Body of pancreas (tissue), 4 donors: ENCODE data around the gene FARS2.

Experiments
- CTCF ChIP-seq, 7 experiments: fragments of 450-650 bp in 4 of 7; fragments of 200-600 bp in 3 of 7; sonication (generic) in 3 of 7; IDR thresholded peaks; one replicate each; pipeline ENCODE4 v1.5.1; 2016 to 2019; ENCODE audit warnings: antibody characterized with exemption in 7 of 7
- POLR2A ChIP-seq, 3 donors: fragments of 450-650 bp; IDR thresholded peaks; one replicate each; pipeline ENCODE4 v1.6.1; 2016; ENCODE audit warnings: antibody characterized with exemption in 3 of 3, mild to moderate bottlenecking in 2 of 3

GRCh38 chr6:5379647-5380242 lies 118.4 kb downstream of the FARS2 start:
- TF ChIP-seq CTCF (IDR thresholded peaks at IDR 0.05): peak in 1 of 7 experiments; percentile 5
- no peak for TF ChIP-seq POLR2A (IDR thresholded peaks at IDR 0.05)
